ENCODE data around the gene IPO9. TPM values are rescaled to one million over a fixed set of nuclear protein-coding genes. Genes with fewer than 3 reads are reported as not detected.

IPO9 gene
- polyA plus RNA-seq, 1 experiment = 49.5 TPM

DNA sequence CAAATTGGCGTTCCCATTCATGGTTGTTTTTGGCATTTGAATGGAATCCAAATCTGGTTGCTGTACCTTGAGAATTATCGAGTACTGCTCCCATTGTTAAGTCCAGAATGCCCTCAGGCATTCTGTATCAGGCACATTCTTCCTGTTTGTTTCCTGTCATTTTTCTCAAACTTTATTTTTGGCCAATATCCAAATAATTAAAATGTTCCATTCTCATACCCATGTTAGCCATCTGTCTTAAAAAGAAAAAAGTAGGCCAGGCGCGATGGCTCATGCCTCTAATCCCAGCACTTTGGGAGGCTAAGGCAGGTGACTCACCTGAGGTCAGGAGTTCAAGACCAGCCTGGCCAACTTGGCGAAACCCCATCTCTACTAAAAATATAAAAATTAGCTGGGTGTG, 30.5 kb downstream of the IPO9 start:
- Histone ChIP-seq H3K4me3 (ENCODE audit: low read depth, low read length) (no peak overlapping the region), H3K27me3 (ENCODE audit: control insufficient read depth, insufficient read depth, low read length) (no peaks in the 10 kb centered on the region), H3K36me3 (ENCODE audit: control insufficient read depth, insufficient read depth, low read length) (peaks cover 13% of the 10 kb centered on the region)
- CTCF ChIA-PET = interaction anchor here (0.8 to 2.1 kb wide), 3 partner anchors 9 to 103 kb away, joined by 3 to 6 read pairs (median 4); partner anchors contain the start of gene IPO9
- no peak for DNase-seq (ENCODE audit: low read depth)
- TF ChIP-seq, protein P1, sequence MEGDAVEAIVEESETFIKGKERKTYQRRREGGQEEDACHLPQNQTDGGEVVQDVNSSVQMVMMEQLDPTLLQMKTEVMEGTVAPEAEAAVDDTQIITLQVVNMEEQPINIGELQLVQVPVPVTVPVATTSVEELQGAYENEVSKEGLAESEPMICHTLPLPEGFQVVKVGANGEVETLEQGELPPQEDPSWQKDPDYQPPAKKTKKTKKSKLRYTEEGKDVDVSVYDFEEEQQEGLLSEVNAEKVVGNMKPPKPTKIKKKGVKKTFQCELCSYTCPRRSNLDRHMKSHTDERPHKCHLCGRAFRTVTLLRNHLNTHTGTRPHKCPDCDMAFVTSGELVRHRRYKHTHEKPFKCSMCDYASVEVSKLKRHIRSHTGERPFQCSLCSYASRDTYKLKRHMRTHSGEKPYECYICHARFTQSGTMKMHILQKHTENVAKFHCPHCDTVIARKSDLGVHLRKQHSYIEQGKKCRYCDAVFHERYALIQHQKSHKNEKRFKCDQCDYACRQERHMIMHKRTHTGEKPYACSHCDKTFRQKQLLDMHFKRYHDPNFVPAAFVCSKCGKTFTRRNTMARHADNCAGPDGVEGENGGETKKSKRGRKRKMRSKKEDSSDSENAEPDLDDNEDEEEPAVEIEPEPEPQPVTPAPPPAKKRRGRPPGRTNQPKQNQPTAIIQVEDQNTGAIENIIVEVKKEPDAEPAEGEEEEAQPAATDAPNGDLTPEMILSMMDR (IDR thresholded peaks at IDR 0.05; ENCODE audit: insufficient read depth, low read depth, low read length) = no peak
- POLR2A ChIA-PET = no interaction called here

DNA sequence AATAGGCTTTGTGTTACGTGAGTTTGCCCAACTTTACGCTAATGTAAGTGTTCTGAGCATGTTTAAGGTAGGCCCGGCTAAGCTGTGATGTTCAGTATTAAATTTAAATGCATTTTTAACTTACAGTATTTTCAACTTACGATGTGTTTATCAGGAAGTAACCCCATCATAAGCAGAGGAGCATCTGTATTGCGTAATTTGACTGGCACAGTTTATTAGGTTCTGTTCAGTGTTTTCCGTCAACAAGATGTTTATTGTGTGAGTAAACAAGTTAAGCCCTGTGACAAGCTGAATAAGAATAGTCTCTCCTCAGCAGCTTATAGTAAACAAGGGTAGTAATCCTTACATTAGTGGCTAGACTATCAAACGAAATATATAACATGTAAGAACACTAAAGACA, 32.5 kb downstream of the IPO9 start:
- POLR2A ChIA-PET = no interaction called here
- Histone ChIP-seq H3K27me3 (ENCODE audit: control insufficient read depth, insufficient read depth, low read length) (no peaks in the 10 kb centered on the region), H3K4me3 (ENCODE audit: low read depth, low read length) (no peak overlapping the region), H3K36me3 (ENCODE audit: control insufficient read depth, insufficient read depth, low read length) (peaks cover 11% of the 10 kb centered on the region)
- CTCF ChIA-PET = interaction anchor here (1.2 to 2.1 kb wide), 2 partner anchors 32 to 34 kb away, joined by 3 to 6 read pairs; partner anchors contain the start of gene IPO9
- no peak for DNase-seq (ENCODE audit: low read depth)
- TF ChIP-seq, protein P1 (IDR thresholded peaks at IDR 0.05; ENCODE audit: insufficient read depth, low read depth, low read length) = no peak

DNA sequence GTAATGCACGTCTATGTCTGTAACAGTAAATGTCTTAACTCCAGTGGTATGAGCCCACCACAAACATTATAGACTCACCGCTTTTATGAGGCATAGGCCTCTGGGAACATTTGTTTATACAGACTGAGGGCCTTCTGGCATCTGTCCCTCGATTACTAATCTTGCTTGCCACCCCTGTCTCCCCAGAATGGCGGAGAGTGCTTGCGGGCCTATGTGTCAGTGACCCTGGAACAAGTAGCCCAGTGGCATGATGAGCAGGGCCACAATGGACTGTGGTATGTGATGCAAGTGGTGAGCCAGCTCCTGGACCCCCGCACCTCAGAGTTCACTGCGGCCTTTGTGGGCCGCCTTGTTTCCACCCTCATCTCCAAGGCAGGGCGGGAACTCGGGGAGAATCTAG, 41.4 kb downstream of the IPO9 start:
- peaks cover 25% of the 10 kb centered on the region for H3K36me3 ChIP-seq (ENCODE audit: control insufficient read depth, insufficient read depth, low read length)

DNA sequence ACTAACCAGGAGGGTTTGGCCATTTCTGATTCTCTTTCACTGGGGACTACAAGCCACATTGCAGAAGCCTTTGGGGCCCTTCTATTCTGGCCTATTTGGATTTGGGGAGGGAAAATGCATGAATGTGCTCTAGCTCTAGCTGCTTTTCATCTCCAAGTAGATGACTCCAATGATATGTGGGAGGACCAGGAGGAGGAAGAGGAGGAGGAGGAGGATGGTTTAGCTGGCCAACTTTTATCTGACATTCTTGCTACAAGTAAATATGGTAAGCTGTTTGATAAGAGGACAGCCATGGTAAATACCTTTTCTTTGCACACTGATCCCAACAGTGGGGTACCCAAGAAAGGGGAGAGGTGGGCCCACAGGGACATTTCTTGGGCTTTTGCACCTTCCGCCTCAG, 45.7 kb downstream of the IPO9 start:
- H3K4me3 ChIP-seq (ENCODE audit: low read depth, low read length) = no peak overlapping the region
- TF ChIP-seq, protein P1 (IDR thresholded peaks at IDR 0.05; ENCODE audit: insufficient read depth, low read depth, low read length) = no peak
- POLR2A ChIA-PET = no interaction called here
- DNase-seq (ENCODE audit: low read depth) = no peak
- peaks cover 19% of the 10 kb centered on the region for H3K36me3 ChIP-seq (ENCODE audit: control insufficient read depth, insufficient read depth, low read length)
- CTCF ChIA-PET = interaction anchor here (0.8 to 3.8 kb wide), 6 partner anchors 8 to 344 kb away, joined by 3 to 21 read pairs (median 5); no protein-coding TSS in a partner anchor
- H3K27me3 ChIP-seq (ENCODE audit: control insufficient read depth, insufficient read depth, low read length) = no peaks in the 10 kb centered on the region

More for the DNA sequence above, 41.4 kb downstream of the IPO9 start:
- no peak for DNase-seq (ENCODE audit: low read depth)
- ChIA-PET CTCF (interaction anchor here (1.5 kb wide), 1 partner anchor 10 kb away, joined by 3 read pairs; no protein-coding TSS in a partner anchor), POLR2A (no interaction called here)
- Histone ChIP-seq H3K27me3 (ENCODE audit: control insufficient read depth, insufficient read depth, low read length) (no peaks in the 10 kb centered on the region), H3K4me3 (ENCODE audit: low read depth, low read length) (no peak overlapping the region)
- TF ChIP-seq, protein P1 (IDR thresholded peaks at IDR 0.05; ENCODE audit: insufficient read depth, low read depth, low read length) = no peak

DNA sequence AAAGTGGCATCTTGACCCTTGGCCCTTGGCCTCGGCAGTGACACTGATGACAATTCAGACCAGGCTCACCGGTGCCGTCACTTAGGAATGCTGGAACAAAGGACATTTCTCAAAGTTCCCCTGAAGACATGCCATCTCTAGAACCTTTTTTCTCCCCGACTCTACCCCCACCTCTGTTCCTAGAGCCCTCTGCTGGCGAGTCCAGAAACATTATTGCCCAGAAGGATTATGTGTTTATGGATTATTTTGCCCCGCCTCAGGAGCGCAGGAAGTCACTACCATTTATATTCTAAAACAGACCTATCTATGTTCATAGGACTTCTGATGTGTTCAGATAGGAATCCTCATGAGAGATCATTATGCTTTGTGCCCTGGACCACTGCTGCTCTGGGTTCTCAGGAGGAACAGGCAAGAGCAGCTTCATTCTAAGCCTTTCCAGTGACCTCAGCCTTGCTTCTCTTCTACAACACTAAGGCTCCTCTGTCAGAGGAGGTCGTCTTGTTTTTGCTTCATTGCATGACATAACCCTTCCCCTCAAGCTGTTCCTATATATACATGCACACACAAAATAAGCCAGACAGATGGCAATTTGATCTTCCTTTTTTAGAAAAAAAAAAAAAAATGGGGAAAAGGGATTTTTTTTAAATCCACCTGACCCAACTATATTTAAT, 47.3 kb downstream of the IPO9 start:
- POLR2A ChIA-PET = no interaction called here
- TF ChIP-seq, protein P1 (IDR thresholded peaks at IDR 0.05; ENCODE audit: insufficient read depth, low read depth, low read length) = peak; percentile 55
- no peak for DNase-seq (ENCODE audit: low read depth)
- CTCF ChIA-PET = interaction anchor here (0.7 to 3.8 kb wide), 8 partner anchors 8 to 123 kb away, joined by 3 to 21 read pairs (median 4); partner anchors contain the start of gene SHISA4
- Histone ChIP-seq H3K27me3 (ENCODE audit: control insufficient read depth, insufficient read depth, low read length) (no peaks in the 10 kb centered on the region), H3K36me3 (ENCODE audit: control insufficient read depth, insufficient read depth, low read length) (peaks cover 14% of the 10 kb centered on the region), H3K4me3 (ENCODE audit: low read depth, low read length) (no peak overlapping the region)

Data from BJ (cell line).